HUES6 (cell line): Measurements from ENCODE around the gene KRTAP19-5.

Experiments used
- H3K27ac ChIP-seq: 2 replicates; pipeline ENCODE4 v1.7.0; 2013; ENCODE audit warnings: low read depth, mild to moderate bottlenecking, low read length, inconsistent platforms
- H3K27me3 ChIP-seq: 2 replicates; pipeline ENCODE4 v1.6.1; 2013; ENCODE audit warnings: low read length; ENCODE audit not compliant: control insufficient read depth, insufficient read depth
- H3K36me3 ChIP-seq: 2 replicates; pipeline ENCODE4 v1.6.1; 2013; ENCODE audit warnings: low read length; ENCODE audit not compliant: control insufficient read depth, insufficient read depth
- H3K4me1 ChIP-seq: 2 replicates; pipeline ENCODE4 v1.6.1; 2013; ENCODE audit warnings: low read length; ENCODE audit not compliant: control insufficient read depth, insufficient read depth
- H3K4me3 ChIP-seq: 2 replicates; pipeline ENCODE4 v1.5.1; 2013; ENCODE audit warnings: low read depth, low read length
- H3K9ac ChIP-seq: one replicate; pipeline ENCODE4 v1.6.1; 2013; ENCODE audit warnings: mild to moderate bottlenecking, low read length
- H3K9me3 ChIP-seq: 2 replicates; pipeline ENCODE4 v1.6.1; 2013; ENCODE audit warnings: low read depth, low read length; ENCODE audit not compliant: control insufficient read depth, insufficient read depth

Gene KRTAP19-5

DNA sequence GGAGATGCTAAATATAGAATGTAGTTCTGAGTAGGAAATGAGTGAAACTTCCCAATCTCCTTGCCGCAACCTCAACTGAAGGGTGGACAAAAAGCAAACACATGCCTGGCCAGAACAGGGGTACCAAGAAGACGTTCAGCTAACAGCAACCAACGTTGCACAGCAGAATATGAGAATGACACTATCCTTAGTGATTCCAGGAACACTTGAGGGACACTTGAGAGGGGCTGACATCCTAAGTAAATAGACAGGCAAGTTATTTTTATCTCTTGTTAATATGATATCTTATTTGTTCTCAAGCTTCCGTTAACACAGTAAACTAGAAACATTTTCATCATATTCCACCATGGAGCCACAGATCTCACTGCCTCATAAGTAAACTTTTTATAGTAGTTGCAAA is 22.7 kb downstream of the KRTAP19-5 start:
- Histone ChIP-seq H3K4me3 (no peak overlapping the region), H3K27ac (no peak overlapping the region), H3K36me3 (no peaks in the 10 kb centered on the region), H3K27me3 (no peaks in the 10 kb centered on the region), H3K4me1 (no peaks in the 10 kb centered on the region), H3K9me3 (no peaks in the 10 kb centered on the region), H3K9ac (no peak overlapping the region)

GRCh38 chr21:30478004-30478403 is 23.9 kb downstream of the KRTAP19-5 start:
- Histone ChIP-seq H3K27ac (no peak overlapping the region), H3K27me3 (no peaks in the 10 kb centered on the region), H3K9me3 (no peaks in the 10 kb centered on the region), H3K9ac (no peak overlapping the region), H3K4me3 (no peak overlapping the region), H3K4me1 (no peaks in the 10 kb centered on the region), H3K36me3 (no peaks in the 10 kb centered on the region)

- Histone ChIP-seq H3K9ac (no peak overlapping the region), H3K27me3 (no peaks in the 10 kb centered on the region), H3K4me3 (no peak overlapping the region), H3K9me3 (no peaks in the 10 kb centered on the region), H3K27ac (no peak overlapping the region), H3K36me3 (no peaks in the 10 kb centered on the region), H3K4me1 (no peaks in the 10 kb centered on the region)
Measured at GRCh38 chr21:30468900-30469714, 32.8 kb downstream of the KRTAP19-5 start.

DNA sequence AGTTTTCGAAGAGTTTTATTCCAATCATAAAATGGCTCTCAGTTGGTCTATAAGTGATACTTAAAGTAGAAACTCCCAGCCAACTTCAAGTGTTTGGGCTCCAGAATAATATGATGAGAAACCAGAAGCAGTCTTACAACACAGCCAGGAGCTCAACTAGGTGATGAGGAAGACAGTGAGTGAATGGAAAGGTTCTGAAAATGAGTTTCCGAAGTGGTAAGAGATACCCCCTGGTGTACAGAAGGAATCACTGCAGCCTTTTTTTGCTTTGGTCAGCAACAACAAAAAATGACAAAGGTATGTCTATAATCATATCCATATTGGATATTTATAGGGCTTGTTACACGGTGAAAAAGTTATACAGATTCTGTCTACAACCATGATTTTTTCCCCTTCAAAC is 38.2 kb downstream of the KRTAP19-5 start:
- Histone ChIP-seq H3K9me3 (no peaks in the 10 kb centered on the region), H3K36me3 (no peaks in the 10 kb centered on the region), H3K27me3 (no peaks in the 10 kb centered on the region), H3K9ac (no peak overlapping the region), H3K27ac (no peak overlapping the region), H3K4me1 (no peaks in the 10 kb centered on the region), H3K4me3 (no peak overlapping the region)
